Measurements from ENCODE around the gene POC1B.

Gene POC1B

GRCh38 chr12:89542912-89543592 lies 17.2 kb upstream of the POC1B start:
- Histone ChIP-seq H3K27ac (no peak overlapping the region), H3K27me3 (no peaks in the 10 kb centered on the region), H3K4me1 (ENCODE audit: control insufficient read depth in 1 of 2, insufficient read depth in 1 of 2, low read depth in 1 of 2, low read length in 1 of 2) (no peaks in the 10 kb centered on the region), H3K36me3 (no peaks in the 10 kb centered on the region), H3K4me3 (ENCODE audit: low read depth in 1 of 2, low read length in 1 of 2) (no peak overlapping the region), H3K9me3 (no peaks in the 10 kb centered on the region)
- TF ChIP-seq, protein P1, sequence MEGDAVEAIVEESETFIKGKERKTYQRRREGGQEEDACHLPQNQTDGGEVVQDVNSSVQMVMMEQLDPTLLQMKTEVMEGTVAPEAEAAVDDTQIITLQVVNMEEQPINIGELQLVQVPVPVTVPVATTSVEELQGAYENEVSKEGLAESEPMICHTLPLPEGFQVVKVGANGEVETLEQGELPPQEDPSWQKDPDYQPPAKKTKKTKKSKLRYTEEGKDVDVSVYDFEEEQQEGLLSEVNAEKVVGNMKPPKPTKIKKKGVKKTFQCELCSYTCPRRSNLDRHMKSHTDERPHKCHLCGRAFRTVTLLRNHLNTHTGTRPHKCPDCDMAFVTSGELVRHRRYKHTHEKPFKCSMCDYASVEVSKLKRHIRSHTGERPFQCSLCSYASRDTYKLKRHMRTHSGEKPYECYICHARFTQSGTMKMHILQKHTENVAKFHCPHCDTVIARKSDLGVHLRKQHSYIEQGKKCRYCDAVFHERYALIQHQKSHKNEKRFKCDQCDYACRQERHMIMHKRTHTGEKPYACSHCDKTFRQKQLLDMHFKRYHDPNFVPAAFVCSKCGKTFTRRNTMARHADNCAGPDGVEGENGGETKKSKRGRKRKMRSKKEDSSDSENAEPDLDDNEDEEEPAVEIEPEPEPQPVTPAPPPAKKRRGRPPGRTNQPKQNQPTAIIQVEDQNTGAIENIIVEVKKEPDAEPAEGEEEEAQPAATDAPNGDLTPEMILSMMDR (IDR thresholded peaks at IDR 0.05), result peak; percentile 72

- TF ChIP-seq, protein P1 (IDR thresholded peaks at IDR 0.05), result no peak
- no peak overlapping the region for H3K4me3 ChIP-seq (ENCODE audit: low read depth in 1 of 2, low read length in 1 of 2)
- H3K27me3 ChIP-seq, result no peaks in the 10 kb centered on the region
- no peaks in the 10 kb centered on the region for H3K4me1 ChIP-seq (ENCODE audit: control insufficient read depth in 1 of 2, insufficient read depth in 1 of 2, low read depth in 1 of 2, low read length in 1 of 2)
- H3K36me3 ChIP-seq, result no peaks in the 10 kb centered on the region
- no peaks in the 10 kb centered on the region for H3K9me3 ChIP-seq
- no peak overlapping the region for H3K27ac ChIP-seq
Observed at GRCh38 chr12:89542236-89542635, 16.4 kb upstream of the POC1B start.

DNA sequence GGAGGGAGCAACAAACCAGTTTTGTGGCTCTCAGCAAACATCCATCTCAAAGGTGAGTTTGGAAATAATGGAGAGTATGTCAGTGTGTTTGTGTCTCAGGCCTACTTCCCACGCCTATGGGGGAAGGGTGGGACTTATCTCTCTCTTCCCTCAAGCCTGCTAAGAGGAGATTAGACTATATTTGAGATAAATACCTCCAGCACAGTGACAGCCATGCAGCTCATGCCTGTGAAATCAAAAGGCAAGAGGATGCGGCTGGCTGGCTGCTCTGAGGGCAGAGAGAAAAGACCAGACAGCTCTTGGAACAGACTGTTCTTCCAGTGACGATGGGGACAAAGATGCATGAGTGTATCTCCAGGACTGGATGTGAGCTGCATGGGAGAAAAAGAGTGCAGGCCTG lies 14.7 kb upstream of the POC1B start:
- TF ChIP-seq, protein P1 (IDR thresholded peaks at IDR 0.05), result no peak
- H3K27ac ChIP-seq, result no peak overlapping the region
- no peaks in the 10 kb centered on the region for H3K36me3 ChIP-seq
- H3K4me1 ChIP-seq (ENCODE audit: control insufficient read depth in 1 of 2, insufficient read depth in 1 of 2, low read depth in 1 of 2, low read length in 1 of 2), result no peaks in the 10 kb centered on the region
- H3K4me3 ChIP-seq (ENCODE audit: low read depth in 1 of 2, low read length in 1 of 2), result no peak overlapping the region
- H3K9me3 ChIP-seq, result no peaks in the 10 kb centered on the region
- H3K27me3 ChIP-seq, result no peaks in the 10 kb centered on the region

DNA sequence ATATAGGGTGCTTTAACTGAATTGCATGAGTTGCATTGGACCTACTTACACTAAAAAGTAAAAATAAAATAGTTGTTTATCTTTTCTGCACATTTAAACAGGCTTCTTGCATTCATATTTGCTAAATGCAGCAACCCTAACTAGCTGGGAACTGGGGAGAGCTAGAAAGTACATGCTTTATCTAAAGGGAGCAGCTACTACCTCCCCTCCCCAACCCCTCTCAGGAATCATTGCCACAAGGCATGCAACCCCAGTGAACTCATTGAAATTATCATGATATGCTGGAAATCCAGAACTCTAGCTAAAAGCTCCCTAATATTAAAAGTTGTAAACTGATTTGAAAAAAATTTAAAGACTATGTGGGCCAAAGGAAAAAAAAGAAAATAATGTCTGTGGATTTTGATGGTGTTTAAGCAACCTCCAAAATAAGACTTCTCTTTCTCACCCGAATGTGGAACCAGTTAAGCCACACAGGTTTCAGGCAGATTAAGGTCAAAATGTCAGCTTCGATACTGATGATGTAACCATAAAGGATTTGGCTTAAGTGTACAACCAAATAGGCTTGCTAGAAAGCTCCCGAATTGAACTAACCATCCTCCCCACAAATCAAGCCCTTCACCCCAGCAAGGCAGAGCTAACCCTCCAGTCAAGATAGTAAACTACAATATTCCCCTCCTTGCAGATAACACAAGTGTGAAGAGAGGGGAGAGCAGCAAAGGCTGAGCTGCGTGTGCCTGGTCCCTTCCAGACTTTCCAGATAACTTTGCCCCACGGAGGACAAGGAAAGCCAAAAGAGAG lies 13.8 kb upstream of the POC1B start:
- Histone ChIP-seq H3K27me3 (no peaks in the 10 kb centered on the region), H3K4me3 (ENCODE audit: low read depth in 1 of 2, low read length in 1 of 2) (no peak overlapping the region), H3K27ac (no peak overlapping the region), H3K36me3 (no peaks in the 10 kb centered on the region), H3K9me3 (no peaks in the 10 kb centered on the region), H3K4me1 (ENCODE audit: control insufficient read depth in 1 of 2, insufficient read depth in 1 of 2, low read depth in 1 of 2, low read length in 1 of 2) (no peaks in the 10 kb centered on the region)
- TF ChIP-seq, protein P1 (IDR thresholded peaks at IDR 0.05), result no peak

GRCh38 chr12:89538897-89539296 lies 13.1 kb upstream of the POC1B start:
- no peak overlapping the region for H3K4me3 ChIP-seq (ENCODE audit: low read depth in 1 of 2, low read length in 1 of 2)
- H3K4me1 ChIP-seq (ENCODE audit: control insufficient read depth in 1 of 2, insufficient read depth in 1 of 2, low read depth in 1 of 2, low read length in 1 of 2), result no peaks in the 10 kb centered on the region
- no peaks in the 10 kb centered on the region for H3K36me3 ChIP-seq
- no peaks in the 10 kb centered on the region for H3K27me3 ChIP-seq
- TF ChIP-seq, protein P1 (IDR thresholded peaks at IDR 0.05), result no peak
- no peaks in the 10 kb centered on the region for H3K9me3 ChIP-seq
- H3K27ac ChIP-seq, result no peak overlapping the region
